ENCODE data around the gene SORCS2. TPM values are rescaled to one million over a fixed set of nuclear protein-coding genes. Genes with fewer than 3 reads are reported as not detected.

SORCS2 gene
- total RNA-seq, 1 donor from 2014 or later: 13.4 TPM

DNA sequence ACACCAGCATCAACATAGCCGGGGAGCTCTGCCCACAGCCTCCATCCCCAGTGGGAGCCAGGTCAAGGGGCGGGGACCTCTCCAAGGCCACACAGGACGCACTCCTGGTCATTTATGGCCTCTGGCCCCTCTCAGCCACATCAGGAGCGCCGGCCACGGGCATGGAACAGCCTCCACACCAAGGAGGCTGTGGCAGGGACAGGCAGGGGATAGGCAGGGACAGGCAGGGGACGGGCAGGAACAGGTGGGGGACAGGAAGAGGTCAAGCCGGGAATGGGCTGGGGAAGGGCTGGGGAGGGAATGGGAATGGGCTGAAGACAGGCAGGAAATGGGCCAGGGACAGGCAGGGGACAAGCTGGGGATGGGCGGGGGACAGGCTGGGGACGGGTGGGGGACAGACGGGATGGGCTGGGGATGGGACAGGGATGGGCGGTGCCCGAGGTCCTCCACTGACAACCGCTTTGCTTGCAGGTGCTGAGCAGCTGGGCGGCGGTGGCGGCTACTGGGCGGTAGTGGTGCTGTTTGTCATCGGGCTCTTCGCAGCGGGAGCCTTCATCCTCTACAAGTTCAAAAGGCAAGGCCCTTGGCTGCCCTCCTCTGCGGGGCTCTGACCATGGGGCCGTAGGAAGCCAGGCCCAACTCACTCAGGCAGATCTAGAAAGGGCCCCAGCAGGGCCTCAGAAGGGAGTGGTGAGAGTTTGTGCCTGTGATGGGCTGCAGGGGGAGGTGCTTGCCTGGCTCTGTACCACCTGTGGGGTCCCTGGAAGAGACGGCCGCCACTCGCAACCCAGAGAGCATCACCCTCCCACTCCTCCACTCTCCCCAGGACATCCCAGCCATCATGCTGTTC is 541.7 kb downstream of the SORCS2 start:
- TF ChIP-seq, protein P1, sequence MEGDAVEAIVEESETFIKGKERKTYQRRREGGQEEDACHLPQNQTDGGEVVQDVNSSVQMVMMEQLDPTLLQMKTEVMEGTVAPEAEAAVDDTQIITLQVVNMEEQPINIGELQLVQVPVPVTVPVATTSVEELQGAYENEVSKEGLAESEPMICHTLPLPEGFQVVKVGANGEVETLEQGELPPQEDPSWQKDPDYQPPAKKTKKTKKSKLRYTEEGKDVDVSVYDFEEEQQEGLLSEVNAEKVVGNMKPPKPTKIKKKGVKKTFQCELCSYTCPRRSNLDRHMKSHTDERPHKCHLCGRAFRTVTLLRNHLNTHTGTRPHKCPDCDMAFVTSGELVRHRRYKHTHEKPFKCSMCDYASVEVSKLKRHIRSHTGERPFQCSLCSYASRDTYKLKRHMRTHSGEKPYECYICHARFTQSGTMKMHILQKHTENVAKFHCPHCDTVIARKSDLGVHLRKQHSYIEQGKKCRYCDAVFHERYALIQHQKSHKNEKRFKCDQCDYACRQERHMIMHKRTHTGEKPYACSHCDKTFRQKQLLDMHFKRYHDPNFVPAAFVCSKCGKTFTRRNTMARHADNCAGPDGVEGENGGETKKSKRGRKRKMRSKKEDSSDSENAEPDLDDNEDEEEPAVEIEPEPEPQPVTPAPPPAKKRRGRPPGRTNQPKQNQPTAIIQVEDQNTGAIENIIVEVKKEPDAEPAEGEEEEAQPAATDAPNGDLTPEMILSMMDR (conservative IDR thresholded peaks at IDR 0.05): no peak
- no peaks in the 10 kb centered on the region for H3K36me3 Mint-ChIP-seq
- H3K4me3 Mint-ChIP-seq: no peak overlapping the region
- H3K4me1 Mint-ChIP-seq (ENCODE audit: unreplicated experiment): no peaks in the 10 kb centered on the region
- H3K27ac Mint-ChIP-seq: no peak overlapping the region
- no peak for DNase-seq (ENCODE audit: extremely low spot score, unreplicated experiment)
- H3K9me3 Mint-ChIP-seq: no peaks in the 10 kb centered on the region
- no peaks in the 10 kb centered on the region for H3K27me3 Mint-ChIP-seq

DNA sequence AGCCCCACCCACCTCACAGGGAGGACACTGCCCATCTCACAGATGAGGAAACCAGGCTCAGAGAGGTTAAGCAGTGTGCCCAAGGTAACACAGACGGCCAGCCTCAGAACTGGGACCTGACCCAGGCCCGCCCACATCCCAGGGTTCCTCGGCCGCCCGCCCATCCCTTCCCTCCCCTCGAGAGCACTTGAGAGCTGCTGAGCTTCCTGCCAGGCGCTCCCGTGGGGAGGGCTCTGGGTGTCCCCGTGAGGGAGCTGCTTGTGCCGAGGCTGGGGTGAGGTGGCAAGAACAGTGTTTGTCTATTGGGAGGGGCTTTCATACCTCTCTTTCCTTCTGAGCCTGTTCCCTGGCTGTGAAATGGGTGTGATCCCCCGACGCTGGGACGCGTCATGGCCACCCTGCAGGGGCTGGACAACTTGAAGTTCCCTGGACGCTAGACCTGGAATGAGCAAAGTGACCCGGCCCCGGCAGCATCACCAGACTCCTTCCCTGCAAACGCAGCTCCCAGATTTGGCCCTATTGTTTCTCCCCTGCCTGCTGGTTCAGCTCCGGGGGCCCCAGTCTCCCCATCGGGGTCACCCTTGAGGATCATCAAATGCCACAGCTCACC is 542.4 kb downstream of the SORCS2 start:
- TF ChIP-seq, protein P1 (conservative IDR thresholded peaks at IDR 0.05): no peak
- DNase-seq (ENCODE audit: extremely low spot score, unreplicated experiment): no peak
- Mint-ChIP-seq H3K27me3 (no peaks in the 10 kb centered on the region), H3K9me3 (no peaks in the 10 kb centered on the region), H3K36me3 (no peaks in the 10 kb centered on the region), H3K4me3 (no peak overlapping the region), H3K27ac (no peak overlapping the region), H3K4me1 (ENCODE audit: unreplicated experiment) (no peaks in the 10 kb centered on the region)

DNA sequence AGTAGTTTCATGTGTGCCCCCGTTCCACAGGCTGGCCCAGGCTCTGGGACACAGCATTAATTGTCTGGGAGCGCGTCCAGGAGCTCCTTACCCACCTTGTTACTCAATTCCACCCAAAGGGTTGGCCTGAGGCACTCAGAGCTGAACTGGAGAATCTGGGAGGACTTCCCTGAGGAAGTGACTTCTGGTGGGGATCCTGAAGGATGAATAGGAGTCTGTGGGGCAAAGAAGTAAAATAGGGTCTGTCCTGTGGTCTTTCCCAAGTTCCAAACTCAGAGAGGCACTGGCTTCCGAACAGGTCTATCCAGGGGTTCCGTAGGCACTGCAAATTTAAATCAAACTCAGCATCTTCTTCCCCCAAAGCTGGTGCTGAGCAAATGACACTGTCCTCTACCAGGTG is 543.1 kb downstream of the SORCS2 start:
- H3K27me3 Mint-ChIP-seq: no peaks in the 10 kb centered on the region
- no peaks in the 10 kb centered on the region for H3K4me1 Mint-ChIP-seq (ENCODE audit: unreplicated experiment)
- no peaks in the 10 kb centered on the region for H3K36me3 Mint-ChIP-seq
- DNase-seq (ENCODE audit: extremely low spot score, unreplicated experiment): no peak
- no peak overlapping the region for H3K4me3 Mint-ChIP-seq
- TF ChIP-seq, protein P1 (conservative IDR thresholded peaks at IDR 0.05): no peak
- no peak overlapping the region for H3K27ac Mint-ChIP-seq
- H3K9me3 Mint-ChIP-seq: no peaks in the 10 kb centered on the region

DNA sequence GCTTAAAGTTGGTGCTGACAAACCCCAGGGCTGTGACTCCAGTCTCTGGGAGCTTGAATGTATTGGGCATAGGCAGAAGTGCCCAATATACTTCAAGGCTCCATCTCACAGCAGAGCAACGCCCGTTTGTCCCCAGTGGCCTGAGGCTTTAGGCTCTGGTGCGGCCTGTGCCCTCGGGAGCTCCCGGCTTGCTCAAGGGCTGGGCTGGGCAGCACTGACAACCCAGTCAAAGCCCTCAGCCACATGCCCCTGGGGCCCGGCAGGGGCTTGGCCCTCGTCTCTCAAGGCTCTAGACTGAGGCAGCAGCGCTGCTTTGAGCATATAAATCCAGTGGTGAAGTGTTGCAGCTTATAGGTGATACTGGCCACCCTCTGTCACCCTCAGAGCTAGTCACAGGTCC is 543.6 kb downstream of the SORCS2 start:
- no peaks in the 10 kb centered on the region for H3K9me3 Mint-ChIP-seq
- TF ChIP-seq, protein P1 (conservative IDR thresholded peaks at IDR 0.05): no peak
- no peaks in the 10 kb centered on the region for H3K36me3 Mint-ChIP-seq
- H3K4me3 Mint-ChIP-seq: no peak overlapping the region
- no peak overlapping the region for H3K27ac Mint-ChIP-seq
- H3K4me1 Mint-ChIP-seq (ENCODE audit: unreplicated experiment): no peaks in the 10 kb centered on the region
- H3K27me3 Mint-ChIP-seq: no peaks in the 10 kb centered on the region
- DNase-seq (ENCODE audit: extremely low spot score, unreplicated experiment): no peak

DNA sequence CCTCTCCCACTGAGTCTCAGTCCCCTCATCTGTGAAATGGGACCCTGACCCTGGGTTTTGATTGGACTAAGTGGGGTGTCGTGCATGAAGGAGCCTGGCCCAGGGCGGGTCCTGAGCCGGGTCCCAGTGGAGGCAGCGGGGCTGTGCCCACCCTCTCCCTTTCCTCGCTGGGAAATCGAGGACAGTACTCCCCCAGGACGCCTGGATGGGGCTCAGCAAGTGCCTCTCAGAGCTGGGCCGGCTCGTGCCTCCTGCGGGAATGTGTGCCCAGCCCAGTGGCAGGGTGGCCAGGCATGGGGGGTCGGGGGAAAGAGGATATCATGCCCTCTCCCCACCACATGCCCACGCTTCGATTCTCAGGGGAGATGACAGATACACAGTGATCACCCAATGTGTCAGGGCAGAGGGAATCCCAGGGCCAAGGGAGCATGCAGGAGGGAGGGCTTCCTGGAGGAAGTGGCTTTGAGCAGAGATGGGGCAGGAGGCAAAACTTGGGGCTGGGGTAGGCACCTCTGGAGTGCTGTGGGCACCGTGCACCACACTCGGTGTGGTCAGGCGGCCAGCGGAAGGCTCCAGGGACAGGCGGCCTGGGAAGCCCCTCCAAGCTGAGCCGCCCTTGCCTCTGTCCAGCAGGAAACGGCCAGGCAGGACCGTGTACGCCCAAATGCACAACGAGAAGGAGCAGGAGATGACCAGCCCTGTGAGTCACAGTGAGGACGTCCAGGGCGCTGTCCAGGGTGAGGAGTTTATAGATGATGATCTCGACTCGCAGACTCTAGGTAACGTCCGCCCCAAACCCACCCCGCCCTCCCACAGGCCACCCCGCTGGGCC is 544.3 kb downstream of the SORCS2 start:
- no peaks in the 10 kb centered on the region for H3K9me3 Mint-ChIP-seq
- H3K27ac Mint-ChIP-seq: no peak overlapping the region
- TF ChIP-seq, protein P1 (conservative IDR thresholded peaks at IDR 0.05): no peak
- no peaks in the 10 kb centered on the region for H3K4me1 Mint-ChIP-seq (ENCODE audit: unreplicated experiment)
- no peaks in the 10 kb centered on the region for H3K27me3 Mint-ChIP-seq
- no peak overlapping the region for H3K4me3 Mint-ChIP-seq
- H3K36me3 Mint-ChIP-seq: no peaks in the 10 kb centered on the region
- DNase-seq (ENCODE audit: extremely low spot score, unreplicated experiment): no peak
